ENCODE data around the gene RYR3.

Gene RYR3

DNA sequence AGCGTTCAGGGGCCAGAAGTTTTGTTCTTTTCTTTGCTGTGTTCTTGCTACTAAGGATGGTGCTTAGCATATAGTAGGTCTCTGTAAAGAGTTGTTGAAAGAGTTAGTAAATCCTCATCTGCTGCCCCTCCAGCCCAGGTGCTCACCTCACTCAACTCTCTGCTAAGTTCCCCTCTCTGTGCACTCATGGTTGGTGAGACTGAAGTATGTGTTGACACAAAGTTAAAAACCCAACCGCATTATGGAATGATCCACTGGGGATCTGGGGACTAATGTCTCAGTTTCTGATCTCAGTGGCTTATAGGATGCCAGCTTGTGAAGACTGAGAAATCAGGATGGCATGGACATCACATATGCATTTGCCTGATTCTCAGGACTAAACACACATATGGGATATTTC, 13.8 kb downstream of the RYR3 start:
- FAIRE-seq = no peak
- TF ChIP-seq POLR2A (IDR thresholded peaks at IDR 0.05; ENCODE audit: low read depth, low read length) = no peak
- no peak for TF ChIP-seq TAF1 (IDR thresholded peaks at IDR 0.05; ENCODE audit: borderline replicate concordance, low read depth, low read length)
- no peak for TF ChIP-seq POLR2AphosphoS5 (IDR thresholded peaks at IDR 0.05; ENCODE audit: low read depth, low read length)
- DNase-seq (ENCODE audit: insufficient read length) = no peak

DNA sequence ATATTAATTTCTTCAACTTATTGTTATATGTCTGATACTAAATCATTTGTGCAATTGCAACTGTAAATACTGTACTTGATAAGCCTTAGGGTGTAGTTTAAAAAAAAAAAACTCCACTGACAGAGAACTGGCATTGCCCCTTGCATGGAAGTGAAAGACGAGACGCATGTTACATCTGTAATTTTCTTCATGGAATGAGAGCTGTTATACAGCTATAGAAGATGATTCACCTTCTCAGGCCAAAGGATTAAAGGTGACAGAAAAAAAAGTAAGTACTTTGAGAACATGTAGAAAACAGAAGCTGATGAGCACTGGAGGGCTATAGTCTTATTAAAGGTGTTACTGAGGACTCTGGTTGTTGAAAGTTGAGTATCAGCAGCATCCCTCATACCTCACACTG, 16.1 kb downstream of the RYR3 start:
- no peak for TF ChIP-seq POLR2AphosphoS5 (IDR thresholded peaks at IDR 0.05; ENCODE audit: low read depth, low read length)
- TF ChIP-seq POLR2A (IDR thresholded peaks at IDR 0.05; ENCODE audit: low read depth, low read length) = no peak
- no peak for TF ChIP-seq TAF1 (IDR thresholded peaks at IDR 0.05; ENCODE audit: borderline replicate concordance, low read depth, low read length)
- FAIRE-seq (no peak), DNase-seq (ENCODE audit: insufficient read length) (no peak)

DNA sequence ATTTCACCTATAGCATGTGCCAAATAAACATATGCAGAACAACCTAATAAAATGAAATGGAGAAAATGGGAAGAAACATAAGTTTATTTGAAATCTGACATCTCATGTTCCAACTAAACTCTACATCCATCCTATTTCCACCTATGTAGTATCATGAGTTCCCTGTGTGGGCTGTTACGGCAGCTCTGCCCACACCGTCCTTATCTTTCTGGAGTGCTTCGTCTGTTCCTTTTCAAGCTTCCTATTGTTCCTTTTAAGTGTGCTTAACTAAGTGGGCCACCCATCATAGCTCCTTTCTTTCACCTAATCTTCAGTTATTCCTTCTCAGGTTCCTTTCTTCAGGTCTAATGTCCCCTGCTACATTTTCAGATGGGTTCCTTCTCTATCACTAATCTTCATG, 17.3 kb downstream of the RYR3 start:
- DNase-seq (ENCODE audit: insufficient read length) (no peak), FAIRE-seq (no peak)
- TF ChIP-seq TAF1 (IDR thresholded peaks at IDR 0.05; ENCODE audit: borderline replicate concordance, low read depth, low read length) = no peak
- no peak for TF ChIP-seq POLR2A (IDR thresholded peaks at IDR 0.05; ENCODE audit: low read depth, low read length)
- no peak for TF ChIP-seq POLR2AphosphoS5 (IDR thresholded peaks at IDR 0.05; ENCODE audit: low read depth, low read length)

DNA sequence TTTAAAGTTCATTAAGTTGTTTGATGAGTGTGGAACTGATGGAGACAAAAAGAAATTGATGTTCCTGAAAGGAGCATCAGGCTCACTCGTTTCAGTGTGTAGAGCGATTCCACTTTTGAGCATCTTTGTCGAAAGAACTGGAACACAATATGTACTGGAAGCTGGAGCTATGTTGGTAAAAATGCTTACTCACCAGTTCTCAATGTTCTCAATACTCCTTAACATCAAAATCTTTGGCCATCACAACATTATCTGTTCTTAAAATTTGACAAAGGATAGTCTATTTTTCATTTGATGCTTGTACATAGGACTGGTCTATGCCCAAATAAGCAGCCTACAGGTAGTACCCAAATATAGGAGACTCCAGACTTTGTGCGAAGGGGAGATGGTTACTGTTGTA, 18.7 kb downstream of the RYR3 start:
- TF ChIP-seq POLR2AphosphoS5 (IDR thresholded peaks at IDR 0.05; ENCODE audit: low read depth, low read length) (no peak), TAF1 (IDR thresholded peaks at IDR 0.05; ENCODE audit: borderline replicate concordance, low read depth, low read length) (no peak), POLR2A (IDR thresholded peaks at IDR 0.05; ENCODE audit: low read depth, low read length) (no peak)
- FAIRE-seq (no peak), DNase-seq (ENCODE audit: insufficient read length) (no peak)

DNA sequence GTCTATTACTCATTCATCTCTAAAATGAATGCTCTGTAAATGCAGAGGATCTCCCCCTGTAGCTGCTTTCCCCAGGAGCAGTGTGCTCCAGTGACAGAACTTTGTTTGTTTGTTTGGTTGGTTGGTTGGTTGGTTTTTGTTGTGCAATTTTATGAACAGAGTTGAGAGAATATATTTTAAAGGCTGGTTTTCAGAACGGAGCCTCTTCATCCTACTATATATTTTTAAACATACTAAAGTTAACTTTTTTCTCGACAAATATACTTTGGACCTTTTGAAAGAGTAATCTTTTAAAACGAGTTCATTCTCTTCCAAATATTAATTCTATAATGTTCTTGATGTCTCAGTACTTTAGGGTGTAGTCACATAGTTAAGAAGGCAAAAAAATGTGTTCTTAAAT, 20.2 kb downstream of the RYR3 start:
- DNase-seq (ENCODE audit: insufficient read length) = no peak
- no peak for TF ChIP-seq POLR2A (IDR thresholded peaks at IDR 0.05; ENCODE audit: low read depth, low read length)
- TF ChIP-seq TAF1 (IDR thresholded peaks at IDR 0.05; ENCODE audit: borderline replicate concordance, low read depth, low read length) = no peak
- TF ChIP-seq POLR2AphosphoS5 (IDR thresholded peaks at IDR 0.05; ENCODE audit: low read depth, low read length) = no peak
- no peak for FAIRE-seq

DNA sequence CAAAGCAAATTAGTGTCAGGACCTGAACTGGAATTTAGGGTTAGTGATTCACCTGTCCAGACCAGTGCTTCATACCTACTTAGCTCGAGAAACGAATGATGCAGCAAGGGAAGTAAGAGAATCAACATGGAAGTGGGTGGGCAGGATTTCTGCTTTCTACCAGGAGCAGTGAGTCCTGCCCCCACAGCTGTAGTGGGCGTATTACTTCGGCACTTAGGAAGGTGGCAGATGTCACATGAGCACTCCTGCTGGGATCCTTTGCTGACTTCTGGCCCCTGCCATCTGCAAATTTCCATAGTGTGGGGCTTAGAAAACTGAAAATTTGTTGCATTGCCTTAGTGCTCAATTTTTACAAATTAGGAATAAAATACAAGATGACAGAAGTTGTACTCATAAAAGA, 31.2 kb downstream of the RYR3 start:
- DNase-seq (ENCODE audit: insufficient read length) (no peak), FAIRE-seq (no peak)
- TF ChIP-seq TAF1 (IDR thresholded peaks at IDR 0.05; ENCODE audit: borderline replicate concordance, low read depth, low read length) = no peak
- TF ChIP-seq POLR2AphosphoS5 (IDR thresholded peaks at IDR 0.05; ENCODE audit: low read depth, low read length) = no peak
- TF ChIP-seq POLR2A (IDR thresholded peaks at IDR 0.05; ENCODE audit: low read depth, low read length) = no peak

DNA sequence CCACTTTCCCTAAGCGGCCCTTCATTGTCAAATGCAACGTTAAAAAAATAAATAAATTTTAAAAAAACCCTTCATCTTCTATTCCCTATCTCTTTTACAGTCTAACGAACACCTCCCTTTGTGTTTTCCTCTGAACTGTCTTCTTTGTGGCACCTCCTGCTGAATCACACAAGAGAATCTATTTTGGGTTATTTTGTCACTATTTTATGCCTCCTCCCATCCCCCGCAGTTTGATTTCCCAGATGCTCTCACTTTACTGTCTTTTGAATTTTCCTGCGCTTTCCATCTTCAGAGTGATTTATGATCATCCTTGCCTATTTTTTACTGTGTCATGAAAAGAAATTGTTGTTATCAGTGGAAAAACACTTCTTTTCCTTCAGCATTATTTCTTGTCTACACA, 32.5 kb downstream of the RYR3 start:
- FAIRE-seq (no peak), DNase-seq (ENCODE audit: insufficient read length) (no peak)
- TF ChIP-seq POLR2AphosphoS5 (IDR thresholded peaks at IDR 0.05; ENCODE audit: low read depth, low read length) (no peak), POLR2A (IDR thresholded peaks at IDR 0.05; ENCODE audit: low read depth, low read length) (no peak), TAF1 (IDR thresholded peaks at IDR 0.05; ENCODE audit: borderline replicate concordance, low read depth, low read length) (no peak)

DNA sequence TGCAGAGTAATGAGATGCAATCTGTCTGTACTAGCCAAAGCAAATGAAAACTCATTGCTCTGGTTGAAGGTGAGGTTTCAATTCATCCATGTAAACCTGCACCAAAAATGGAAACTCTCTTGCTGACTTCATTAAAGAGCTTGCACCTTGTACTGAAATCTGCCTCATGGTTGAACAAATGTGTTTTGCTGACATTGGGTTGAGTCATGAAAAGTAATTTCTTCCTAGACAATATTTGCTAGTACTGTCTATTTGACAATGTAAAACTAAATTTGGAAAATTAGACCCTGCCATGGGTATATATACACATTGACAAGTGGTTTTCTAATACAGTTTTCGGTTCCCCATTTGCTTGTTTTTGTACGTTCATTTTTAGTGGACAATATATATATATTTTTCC, 33.3 kb downstream of the RYR3 start:
- TF ChIP-seq POLR2A (IDR thresholded peaks at IDR 0.05; ENCODE audit: low read depth, low read length) (no peak), POLR2AphosphoS5 (IDR thresholded peaks at IDR 0.05; ENCODE audit: low read depth, low read length) (no peak), TAF1 (IDR thresholded peaks at IDR 0.05; ENCODE audit: borderline replicate concordance, low read depth, low read length) (no peak)
- no peak for DNase-seq (ENCODE audit: insufficient read length)
- FAIRE-seq = no peak

DNA sequence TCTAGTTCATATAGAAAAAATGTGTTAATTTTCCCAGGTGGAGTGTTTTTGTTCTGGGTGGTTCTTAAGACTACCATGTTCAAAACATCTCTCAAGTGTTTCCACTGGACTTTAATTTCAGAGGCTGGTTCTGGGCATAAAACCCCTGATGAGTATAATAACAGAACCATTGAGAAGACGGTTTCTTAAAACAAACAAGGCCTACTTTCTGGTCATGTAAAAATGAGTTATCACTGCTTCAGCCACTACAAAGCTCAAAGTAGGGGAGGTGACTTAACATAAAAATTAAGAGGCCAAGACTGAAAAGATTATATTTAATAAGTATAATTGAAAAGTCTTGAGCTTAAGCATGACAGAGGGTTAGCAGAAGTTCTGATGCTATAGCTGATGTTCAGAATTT, 33.8 kb downstream of the RYR3 start:
- no peak for TF ChIP-seq TAF1 (IDR thresholded peaks at IDR 0.05; ENCODE audit: borderline replicate concordance, low read depth, low read length)
- no peak for TF ChIP-seq POLR2AphosphoS5 (IDR thresholded peaks at IDR 0.05; ENCODE audit: low read depth, low read length)
- no peak for TF ChIP-seq POLR2A (IDR thresholded peaks at IDR 0.05; ENCODE audit: low read depth, low read length)
- FAIRE-seq = no peak
- no peak for DNase-seq (ENCODE audit: insufficient read length)

DNA sequence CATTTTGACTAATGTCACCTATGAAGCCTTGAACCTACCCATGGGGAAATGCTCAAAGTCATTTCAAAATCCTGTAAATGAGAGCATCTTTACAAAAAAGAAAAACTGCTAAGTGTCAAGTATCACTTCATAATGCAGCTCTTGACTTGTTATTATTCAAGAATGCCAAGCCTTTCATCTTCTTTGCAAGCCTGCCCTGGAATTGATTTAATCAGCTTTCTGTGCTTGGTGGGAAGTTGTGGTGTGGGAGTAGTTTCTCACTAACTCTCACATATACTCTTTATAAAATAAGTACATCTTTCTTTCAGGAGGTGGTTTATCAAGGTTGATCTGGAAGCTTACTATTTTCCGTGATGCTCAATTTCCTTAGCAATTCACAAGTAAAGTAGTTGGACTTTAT, 43.6 kb downstream of the RYR3 start:
- FAIRE-seq (no peak), DNase-seq (ENCODE audit: insufficient read length) (no peak)
- TF ChIP-seq TAF1 (IDR thresholded peaks at IDR 0.05; ENCODE audit: borderline replicate concordance, low read depth, low read length) (no peak), POLR2AphosphoS5 (IDR thresholded peaks at IDR 0.05; ENCODE audit: low read depth, low read length) (no peak), POLR2A (IDR thresholded peaks at IDR 0.05; ENCODE audit: low read depth, low read length) (no peak)

DNA sequence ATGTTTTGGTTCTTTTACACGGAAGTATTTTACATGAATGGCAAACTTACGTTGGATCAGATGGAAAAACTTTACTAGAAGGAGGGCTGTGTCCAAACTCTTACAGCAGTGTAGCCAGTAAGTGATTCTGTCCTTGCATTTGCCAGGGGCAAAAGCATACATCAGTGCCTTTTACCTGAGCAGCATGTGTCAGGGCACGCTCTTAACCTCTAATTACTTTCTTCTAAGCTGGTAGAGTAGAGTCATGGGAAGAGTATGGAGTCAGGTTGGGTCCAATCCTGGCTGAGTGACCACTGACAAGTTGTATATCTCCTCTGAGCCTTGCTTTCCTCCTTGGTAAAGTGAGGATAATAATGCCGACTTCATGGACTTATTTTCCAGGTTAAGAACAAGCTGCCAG, 47.1 kb downstream of the RYR3 start:
- TF ChIP-seq POLR2A (IDR thresholded peaks at IDR 0.05; ENCODE audit: low read depth, low read length) = no peak
- TF ChIP-seq TAF1 (IDR thresholded peaks at IDR 0.05; ENCODE audit: borderline replicate concordance, low read depth, low read length) = no peak
- no peak for TF ChIP-seq POLR2AphosphoS5 (IDR thresholded peaks at IDR 0.05; ENCODE audit: low read depth, low read length)
- FAIRE-seq (no peak), DNase-seq (ENCODE audit: insufficient read length) (no peak)

DNA sequence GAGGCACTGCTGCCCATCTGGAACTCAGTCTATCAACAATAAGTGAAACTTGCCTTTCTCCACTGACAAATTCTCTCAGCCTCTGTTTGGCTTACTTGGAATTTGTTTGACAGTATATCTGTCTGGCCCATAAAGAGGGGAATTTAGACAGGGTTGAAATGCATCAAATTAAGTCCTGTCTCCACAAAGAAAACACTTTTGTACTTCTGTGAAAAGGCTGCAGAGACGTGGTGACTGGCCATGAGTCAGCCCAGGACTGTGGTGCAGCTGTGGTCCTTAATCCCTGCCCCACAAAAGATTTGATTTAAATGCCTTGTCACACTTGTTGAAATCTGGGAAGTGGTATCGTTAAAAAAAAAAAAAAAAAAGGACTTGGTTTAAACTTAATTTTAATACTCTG, 47.5 kb downstream of the RYR3 start:
- DNase-seq (ENCODE audit: insufficient read length) = no peak
- no peak for FAIRE-seq
- TF ChIP-seq POLR2A (IDR thresholded peaks at IDR 0.05; ENCODE audit: low read depth, low read length) (no peak), POLR2AphosphoS5 (IDR thresholded peaks at IDR 0.05; ENCODE audit: low read depth, low read length) (no peak), TAF1 (IDR thresholded peaks at IDR 0.05; ENCODE audit: borderline replicate concordance, low read depth, low read length) (no peak)

DNA sequence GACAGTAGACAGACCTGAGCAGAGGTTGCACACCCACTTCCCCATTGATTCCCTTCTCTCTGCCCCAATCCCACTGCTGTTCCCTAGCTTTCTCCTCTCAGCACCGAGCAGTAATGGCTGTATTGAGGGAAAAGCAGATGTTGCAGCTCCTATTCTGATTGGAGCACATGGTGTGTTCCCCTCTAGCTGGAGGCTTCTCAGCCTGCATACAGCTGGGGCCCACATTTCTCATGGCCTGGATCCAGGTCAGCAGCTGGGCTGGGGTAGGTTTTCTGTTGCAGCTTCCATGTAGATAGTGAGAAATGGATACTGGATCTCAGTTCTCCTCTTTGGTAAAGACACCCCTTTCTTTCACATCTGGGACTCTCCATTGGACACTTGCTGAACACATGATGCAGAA, 50.1 kb downstream of the RYR3 start:
- TF ChIP-seq TAF1 (IDR thresholded peaks at IDR 0.05; ENCODE audit: borderline replicate concordance, low read depth, low read length) = no peak
- TF ChIP-seq POLR2A (IDR thresholded peaks at IDR 0.05; ENCODE audit: low read depth, low read length) = no peak
- no peak for TF ChIP-seq POLR2AphosphoS5 (IDR thresholded peaks at IDR 0.05; ENCODE audit: low read depth, low read length)
- no peak for FAIRE-seq
- DNase-seq (ENCODE audit: insufficient read length) = no peak
